Liver (tissue), 3 donors: Measurements from ENCODE around the gene MMP27.

Source experiments
- EGR1 ChIP-seq, 2 donors: IDR thresholded peaks; 2 replicates each; pipeline ENCODE4 v1.6.1; 2016 to 2018; ENCODE audit warnings: antibody characterized with exemption in 2 of 2, low read depth in 2 of 2
- FOXA1 ChIP-seq: IDR thresholded peaks from 2 replicates; pipeline ENCODE4 v1.6.1; 2016; ENCODE audit warnings: antibody characterized with exemption
- JUND ChIP-seq, 2 donors: IDR thresholded peaks; 2 replicates each; pipeline ENCODE4 v1.6.1; 2016; ENCODE audit warnings: antibody characterized with exemption in 2 of 2
- NR2F2 ChIP-seq: IDR thresholded peaks from 2 replicates; pipeline ENCODE4 v1.6.1; 2016; ENCODE audit warnings: antibody characterized with exemption
- RAD21 ChIP-seq, 2 donors: IDR thresholded peaks; 2 replicates each; pipeline ENCODE4 v1.6.1; 2016; ENCODE audit warnings: antibody characterized with exemption in 2 of 2, mild to moderate bottlenecking in 2 of 2
- REST ChIP-seq: IDR thresholded peaks from 2 replicates; pipeline ENCODE4 v1.6.1; 2016; ENCODE audit warnings: antibody characterized with exemption, mild to moderate bottlenecking
- SP1 ChIP-seq: IDR thresholded peaks from 2 replicates; pipeline ENCODE4 v1.6.1; 2018; ENCODE audit warnings: antibody characterized with exemption, mild to moderate bottlenecking
- YY1 ChIP-seq: IDR thresholded peaks from 2 replicates; pipeline ENCODE4 v1.6.1; 2016; ENCODE audit warnings: antibody characterized with exemption, mild to moderate bottlenecking
- ZBTB33 ChIP-seq: IDR thresholded peaks from 2 replicates; pipeline ENCODE4 v1.6.1; 2016; ENCODE audit warnings: antibody characterized with exemption
- TF ChIP-seq, protein P1 (sequence below): IDR thresholded peaks from 2 replicates; pipeline ENCODE4 v1.6.1; 2016; ENCODE audit warnings: antibody characterized with exemption
- TF ChIP-seq, protein P2 (sequence below): fragments of 150-350 bp; IDR thresholded peaks from 2 replicates; pipeline ENCODE4 v1.5.1; 2017; ENCODE audit warnings: improper control_type of control experiment, low read depth, low read length; ENCODE audit not compliant: missing input control
- donor health status: healthy.
- donor health status: healthy.

DNA sequence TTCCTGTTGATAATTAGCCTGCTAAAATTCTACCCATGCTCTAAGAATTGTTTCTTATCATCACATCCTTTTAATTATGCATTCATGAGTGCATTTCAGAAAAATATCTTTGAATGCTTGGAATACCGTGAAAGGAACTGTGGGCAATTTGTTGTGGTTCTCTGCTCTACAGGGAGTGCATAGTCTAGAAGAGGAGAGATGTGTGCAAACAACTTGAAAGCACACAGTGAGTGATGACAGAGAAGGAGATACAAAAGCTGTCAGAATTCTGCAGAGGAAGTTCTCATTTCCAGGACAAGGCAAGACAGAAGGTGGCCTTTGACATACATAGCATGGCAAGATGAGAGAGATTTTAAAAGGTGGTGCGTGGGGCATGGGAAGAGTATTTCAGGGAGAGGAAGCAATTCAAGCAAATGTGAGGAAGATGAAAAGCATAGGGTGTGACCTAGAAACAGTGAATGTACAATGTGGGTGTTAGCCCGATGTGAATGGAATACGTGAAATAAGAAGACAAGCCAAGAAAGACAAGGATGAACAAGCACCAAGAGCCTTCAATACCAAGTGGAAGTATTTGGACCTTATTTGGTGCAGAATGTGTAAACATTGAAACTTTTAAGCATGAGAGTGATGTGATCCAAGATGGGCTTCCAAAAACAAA is 14.2 kb upstream of the MMP27 start:
- TF ChIP-seq, protein P1, sequence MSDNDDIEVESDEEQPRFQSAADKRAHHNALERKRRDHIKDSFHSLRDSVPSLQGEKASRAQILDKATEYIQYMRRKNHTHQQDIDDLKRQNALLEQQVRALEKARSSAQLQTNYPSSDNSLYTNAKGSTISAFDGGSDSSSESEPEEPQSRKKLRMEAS = no peak
- TF ChIP-seq, protein P2, sequence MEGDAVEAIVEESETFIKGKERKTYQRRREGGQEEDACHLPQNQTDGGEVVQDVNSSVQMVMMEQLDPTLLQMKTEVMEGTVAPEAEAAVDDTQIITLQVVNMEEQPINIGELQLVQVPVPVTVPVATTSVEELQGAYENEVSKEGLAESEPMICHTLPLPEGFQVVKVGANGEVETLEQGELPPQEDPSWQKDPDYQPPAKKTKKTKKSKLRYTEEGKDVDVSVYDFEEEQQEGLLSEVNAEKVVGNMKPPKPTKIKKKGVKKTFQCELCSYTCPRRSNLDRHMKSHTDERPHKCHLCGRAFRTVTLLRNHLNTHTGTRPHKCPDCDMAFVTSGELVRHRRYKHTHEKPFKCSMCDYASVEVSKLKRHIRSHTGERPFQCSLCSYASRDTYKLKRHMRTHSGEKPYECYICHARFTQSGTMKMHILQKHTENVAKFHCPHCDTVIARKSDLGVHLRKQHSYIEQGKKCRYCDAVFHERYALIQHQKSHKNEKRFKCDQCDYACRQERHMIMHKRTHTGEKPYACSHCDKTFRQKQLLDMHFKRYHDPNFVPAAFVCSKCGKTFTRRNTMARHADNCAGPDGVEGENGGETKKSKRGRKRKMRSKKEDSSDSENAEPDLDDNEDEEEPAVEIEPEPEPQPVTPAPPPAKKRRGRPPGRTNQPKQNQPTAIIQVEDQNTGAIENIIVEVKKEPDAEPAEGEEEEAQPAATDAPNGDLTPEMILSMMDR = no peak
- TF ChIP-seq ZBTB33 (no peak), JUND (IDR thresholded peaks at IDR 0.05) (no peak), EGR1 (IDR thresholded peaks at IDR 0.05; ENCODE audit: low read depth in 2 of 2) (no peak), REST (no peak), FOXA1 (no peak), RAD21 (IDR thresholded peaks at IDR 0.05) (no peak), SP1 (no peak), NR2F2 (no peak), YY1 (no peak)
